ENCODE results near the gene HBG1.

The HBG1 gene

GRCh38 chr11:5228124-5228523 is 21.5 kb downstream of the HBG1 start:
- Histone ChIP-seq H3K4me2 (ENCODE audit: low read length, poor library complexity, severe bottlenecking) (no peak overlapping the region), H4K91ac (ENCODE audit: low read length) (no peak overlapping the region), H2BK5ac (ENCODE audit: low read depth, low read length, poor library complexity, severe bottlenecking) (no peak overlapping the region), H2BK15ac (ENCODE audit: low read depth, poor library complexity, severe bottlenecking) (no peak overlapping the region), H3K14ac (ENCODE audit: low read length in 2 of 2) (no peak overlapping the region), H4K8ac (ENCODE audit: low read length) (no peak overlapping the region), H2BK120ac (ENCODE audit: low read depth, low read length) (no peak overlapping the region), H3K36me3 (ENCODE audit: control insufficient read depth in 1 of 2, insufficient read depth in 2 of 2, low read depth in 1 of 2, low read length in 2 of 2) (no peaks in the 10 kb centered on the region), H3K23ac (ENCODE audit: low read length in 2 of 2) (no peak overlapping the region), H2AK5ac (ENCODE audit: low read length, severe bottlenecking) (no peak overlapping the region), H3K79me1 (replicated peaks; ENCODE audit: low read length, poor library complexity, severe bottlenecking) (no peaks in the 10 kb centered on the region), H3K4me1 (ENCODE audit: control insufficient read depth, insufficient read depth, low read depth, low read length) (no peaks in the 10 kb centered on the region), H3K4ac (ENCODE audit: low read depth in 1 of 2, low read length in 2 of 2) (no peak overlapping the region), H3K27me3 (ENCODE audit: control insufficient read depth in 1 of 2, insufficient read depth in 1 of 2, low read length in 2 of 2) (no peaks in the 10 kb centered on the region), H2AFZ (ENCODE audit: low read depth, low read length) (no peak overlapping the region), H3K18ac (ENCODE audit: low read depth in 1 of 2, low read length in 2 of 2) (no peak overlapping the region), H3K27ac (ENCODE audit: low read length, poor library complexity, severe bottlenecking) (no peak overlapping the region), H3K4me3 (ENCODE audit: insufficient read depth in 1 of 2, low read depth in 1 of 2, low read length in 2 of 2) (no peak overlapping the region), H3K9ac (ENCODE audit: low read length) (no peak overlapping the region), H2BK12ac (ENCODE audit: low read length in 2 of 2) (no peak overlapping the region), H3K9me3 (ENCODE audit: control insufficient read depth, low read length) (no peaks in the 10 kb centered on the region)
- WGBS, result 81% methylated on average over 3 of the region's 5 CpGs
- DNase-seq, result no peak

- no peaks in the 10 kb centered on the region for H3K36me3 ChIP-seq (ENCODE audit: control insufficient read depth in 1 of 2, insufficient read depth in 2 of 2, low read depth in 1 of 2, low read length in 2 of 2)
- DNase-seq, result no peak
- H3K9ac ChIP-seq (ENCODE audit: low read length), result no peak overlapping the region
- no peak overlapping the region for H3K4ac ChIP-seq (ENCODE audit: low read depth in 1 of 2, low read length in 2 of 2)
- H3K23ac ChIP-seq (ENCODE audit: low read length in 2 of 2), result no peak overlapping the region
- H3K9me3 ChIP-seq (ENCODE audit: control insufficient read depth, low read length), result no peaks in the 10 kb centered on the region
- no peak overlapping the region for H4K91ac ChIP-seq (ENCODE audit: low read length)
- H2BK15ac ChIP-seq (ENCODE audit: low read depth, poor library complexity, severe bottlenecking), result no peak overlapping the region
- no peak overlapping the region for H2AFZ ChIP-seq (ENCODE audit: low read depth, low read length)
- H2BK120ac ChIP-seq (ENCODE audit: low read depth, low read length), result no peak overlapping the region
- H3K18ac ChIP-seq (ENCODE audit: low read depth in 1 of 2, low read length in 2 of 2), result no peak overlapping the region
- H3K79me1 ChIP-seq (replicated peaks; ENCODE audit: low read length, poor library complexity, severe bottlenecking), result no peaks in the 10 kb centered on the region
- no peaks in the 10 kb centered on the region for H3K4me1 ChIP-seq (ENCODE audit: control insufficient read depth, insufficient read depth, low read depth, low read length)
- H4K8ac ChIP-seq (ENCODE audit: low read length), result no peak overlapping the region
- no peak overlapping the region for H2BK12ac ChIP-seq (ENCODE audit: low read length in 2 of 2)
- no peak overlapping the region for H2AK5ac ChIP-seq (ENCODE audit: low read length, severe bottlenecking)
- 87% methylated on average over 1 of the region's 1 CpG for WGBS
- no peak overlapping the region for H2BK5ac ChIP-seq (ENCODE audit: low read depth, low read length, poor library complexity, severe bottlenecking)
- no peak overlapping the region for H3K14ac ChIP-seq (ENCODE audit: low read length in 2 of 2)
- no peaks in the 10 kb centered on the region for H3K27me3 ChIP-seq (ENCODE audit: control insufficient read depth in 1 of 2, insufficient read depth in 1 of 2, low read length in 2 of 2)
- H3K27ac ChIP-seq (ENCODE audit: low read length, poor library complexity, severe bottlenecking), result no peak overlapping the region
- H3K4me3 ChIP-seq (ENCODE audit: insufficient read depth in 1 of 2, low read depth in 1 of 2, low read length in 2 of 2), result no peak overlapping the region
- no peak overlapping the region for H3K4me2 ChIP-seq (ENCODE audit: low read length, poor library complexity, severe bottlenecking)
Observed at GRCh38 chr11:5227681-5228080, 22.0 kb downstream of the HBG1 start.

GRCh38 chr11:5226732-5227310 is 22.8 kb downstream of the HBG1 start, which contains the start of gene HBB:
Gene HBB, minus strand, starts transcription at chr11:5227071. Its CDS starts 50 bp downstream, at chr11:5227021.
- H4K8ac ChIP-seq (ENCODE audit: low read length), result no peak within 1 kb of the TSS
- no peak within 1 kb of the TSS for H2AK5ac ChIP-seq (ENCODE audit: low read length, severe bottlenecking)
- H3K23ac ChIP-seq (ENCODE audit: low read length in 2 of 2), result no peak within 1 kb of the TSS
- no peaks in the 10 kb centered on the region for H3K9me3 ChIP-seq (ENCODE audit: control insufficient read depth, low read length)
- H3K4me1 ChIP-seq (ENCODE audit: control insufficient read depth, insufficient read depth, low read depth, low read length), result no peaks in the 10 kb centered on the region
- H2AFZ ChIP-seq (ENCODE audit: low read depth, low read length), result no peak within 1 kb of the TSS
- no peak within 1 kb of the TSS for H2BK15ac ChIP-seq (ENCODE audit: low read depth, poor library complexity, severe bottlenecking)
- H2BK120ac ChIP-seq (ENCODE audit: low read depth, low read length), result no peak within 1 kb of the TSS
- H2BK5ac ChIP-seq (ENCODE audit: low read depth, low read length, poor library complexity, severe bottlenecking), result no peak within 1 kb of the TSS
- H3K27ac ChIP-seq (ENCODE audit: low read length, poor library complexity, severe bottlenecking), result no peak within 1 kb of the TSS
- H3K79me1 ChIP-seq (replicated peaks; ENCODE audit: low read length, poor library complexity, severe bottlenecking), result no peaks in the 10 kb centered on the region
- H3K14ac ChIP-seq (ENCODE audit: low read length in 2 of 2), result peak within 1 kb of the TSS in 1 of 2 experiments; percentile 36
- WGBS, result 100% methylated on average over 2 of the region's 3 CpGs
- DNase-seq, result no peak
- H3K27me3 ChIP-seq (ENCODE audit: control insufficient read depth in 1 of 2, insufficient read depth in 1 of 2, low read length in 2 of 2), result no peaks in the 10 kb centered on the region
- H2BK12ac ChIP-seq (ENCODE audit: low read length in 2 of 2), result no peak within 1 kb of the TSS
- no peaks in the 10 kb centered on the region for H3K36me3 ChIP-seq (ENCODE audit: control insufficient read depth in 1 of 2, insufficient read depth in 2 of 2, low read depth in 1 of 2, low read length in 2 of 2)
- no peak within 1 kb of the TSS for H3K4me2 ChIP-seq (ENCODE audit: low read length, poor library complexity, severe bottlenecking)
- no peak within 1 kb of the TSS for H4K91ac ChIP-seq (ENCODE audit: low read length)
- H3K4ac ChIP-seq (ENCODE audit: low read depth in 1 of 2, low read length in 2 of 2), result no peak within 1 kb of the TSS
- H3K9ac ChIP-seq (ENCODE audit: low read length), result no peak within 1 kb of the TSS
- no peak within 1 kb of the TSS for H3K4me3 ChIP-seq (ENCODE audit: insufficient read depth in 1 of 2, low read depth in 1 of 2, low read length in 2 of 2)
- no peak within 1 kb of the TSS for H3K18ac ChIP-seq (ENCODE audit: low read depth in 1 of 2, low read length in 2 of 2)

DNA sequence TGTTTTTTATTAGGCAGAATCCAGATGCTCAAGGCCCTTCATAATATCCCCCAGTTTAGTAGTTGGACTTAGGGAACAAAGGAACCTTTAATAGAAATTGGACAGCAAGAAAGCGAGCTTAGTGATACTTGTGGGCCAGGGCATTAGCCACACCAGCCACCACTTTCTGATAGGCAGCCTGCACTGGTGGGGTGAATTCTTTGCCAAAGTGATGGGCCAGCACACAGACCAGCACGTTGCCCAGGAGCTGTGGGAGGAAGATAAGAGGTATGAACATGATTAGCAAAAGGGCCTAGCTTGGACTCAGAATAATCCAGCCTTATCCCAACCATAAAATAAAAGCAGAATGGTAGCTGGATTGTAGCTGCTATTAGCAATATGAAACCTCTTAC is 24.2 kb downstream of the HBG1 start:
- H3K4me3 ChIP-seq (ENCODE audit: insufficient read depth in 1 of 2, low read depth in 1 of 2, low read length in 2 of 2), result no peak overlapping the region
- H3K4me2 ChIP-seq (ENCODE audit: low read length, poor library complexity, severe bottlenecking), result no peak overlapping the region
- no peak overlapping the region for H2BK120ac ChIP-seq (ENCODE audit: low read depth, low read length)
- no peak overlapping the region for H2BK15ac ChIP-seq (ENCODE audit: low read depth, poor library complexity, severe bottlenecking)
- H4K8ac ChIP-seq (ENCODE audit: low read length), result no peak overlapping the region
- H2BK12ac ChIP-seq (ENCODE audit: low read length in 2 of 2), result no peak overlapping the region
- H3K36me3 ChIP-seq (ENCODE audit: control insufficient read depth in 1 of 2, insufficient read depth in 2 of 2, low read depth in 1 of 2, low read length in 2 of 2), result no peaks in the 10 kb centered on the region
- no peak overlapping the region for H3K4ac ChIP-seq (ENCODE audit: low read depth in 1 of 2, low read length in 2 of 2)
- H3K27me3 ChIP-seq (ENCODE audit: control insufficient read depth in 1 of 2, insufficient read depth in 1 of 2, low read length in 2 of 2), result no peaks in the 10 kb centered on the region
- no peaks in the 10 kb centered on the region for H3K79me1 ChIP-seq (replicated peaks; ENCODE audit: low read length, poor library complexity, severe bottlenecking)
- no peak overlapping the region for H2BK5ac ChIP-seq (ENCODE audit: low read depth, low read length, poor library complexity, severe bottlenecking)
- H2AFZ ChIP-seq (ENCODE audit: low read depth, low read length), result no peak overlapping the region
- no peaks in the 10 kb centered on the region for H3K9me3 ChIP-seq (ENCODE audit: control insufficient read depth, low read length)
- H2AK5ac ChIP-seq (ENCODE audit: low read length, severe bottlenecking), result no peak overlapping the region
- 100% methylated on average over 1 of the region's 2 CpGs for WGBS
- H3K14ac ChIP-seq (ENCODE audit: low read length in 2 of 2), result no peak overlapping the region
- no peak overlapping the region for H3K9ac ChIP-seq (ENCODE audit: low read length)
- H3K27ac ChIP-seq (ENCODE audit: low read length, poor library complexity, severe bottlenecking), result no peak overlapping the region
- no peaks in the 10 kb centered on the region for H3K4me1 ChIP-seq (ENCODE audit: control insufficient read depth, insufficient read depth, low read depth, low read length)
- no peak overlapping the region for H3K23ac ChIP-seq (ENCODE audit: low read length in 2 of 2)
- no peak for DNase-seq
- no peak overlapping the region for H4K91ac ChIP-seq (ENCODE audit: low read length)
- H3K18ac ChIP-seq (ENCODE audit: low read depth in 1 of 2, low read length in 2 of 2), result no peak overlapping the region
